ENCODE measurements around the gene ADAMTS10. TPM values are rescaled to one million over a fixed set of nuclear protein-coding genes. Genes with fewer than 3 reads are reported as not detected.

The ADAMTS10 gene
- total and polyA plus RNA-seq, 10 of the 15 experiments (the other 5 are each of a cell fraction or from before 2014, with no cell fraction given), result 0.01 to 2.5 (median 0.42) TPM; not detected in 3

DNA sequence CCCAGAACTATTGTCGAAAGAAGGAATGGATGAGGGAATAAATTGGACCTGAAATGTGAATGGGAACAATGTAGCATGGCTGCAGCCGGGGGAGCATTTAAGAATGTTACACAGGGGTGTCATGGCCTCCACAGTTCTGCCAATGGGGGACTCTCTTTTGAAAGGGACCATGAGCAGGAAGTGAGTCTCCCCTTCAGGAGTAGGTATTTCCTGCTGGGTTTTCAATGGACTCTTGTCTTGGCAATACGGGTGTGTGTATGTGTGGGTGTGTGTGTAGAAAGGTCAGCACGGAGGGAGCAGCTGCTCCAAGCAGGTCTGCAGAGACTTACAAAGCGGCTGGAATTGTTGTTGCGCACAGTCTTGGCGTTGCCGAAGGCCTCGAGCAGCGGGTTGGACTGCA is 57.7 kb downstream of the ADAMTS10 start:
- ChIA-PET RAD21 (ENCODE audit: unreplicated experiment) (no interaction called here), POLR2A (no interaction called here), CTCF (no interaction called here), SMC1A (ENCODE audit: uncharacterized antibody, unreplicated experiment) (no interaction called here)
- no peaks in the 10 kb centered on the region for H3K27me3 ChIP-seq (replicated peaks in 1 of 2; ENCODE audit: control insufficient read depth in 2 of 2, insufficient read depth in 2 of 2, low read length in 1 of 2)
- 79% methylated on average over 10 of the region's 10 CpGs for WGBS (ENCODE audit: insufficient coverage, insufficient replicate concordance, low lambda C conversion rate, missing lambda C conversion rate)
- H2AFZ ChIP-seq (ENCODE audit: control insufficient read depth, low read depth, low read length), result no peak overlapping the region
- no TSS peak for BruUV-seq (replicated peaks)
- H3K4me2 ChIP-seq (ENCODE audit: control insufficient read depth, insufficient read depth), result no peak overlapping the region
- no peaks in the 10 kb centered on the region for H3K9me3 ChIP-seq (replicated peaks; ENCODE audit: control insufficient read depth, insufficient read depth, low read length)
- no peak overlapping the region for H3K9ac ChIP-seq (ENCODE audit: control insufficient read depth, insufficient read depth, low read length)
- in situ Hi-C loops (cut with MboI) (no loop called here), intact Hi-C loops (cut with micrococcal nuclease; ENCODE audit: unreplicated experiment) (no loop called here)
- no peak overlapping the region for H3K4me3 ChIP-seq
- H3K36me3 ChIP-seq (ENCODE audit: control insufficient read depth in 2 of 2, insufficient read depth in 2 of 2, low read length in 1 of 2), result peaks cover 0 to 3% of the 10 kb centered on the region in 2 experiments; a peak in 3 of 4 replicates
- ATAC-seq (no peak), FAIRE-seq (no peak), DNase-seq (ENCODE audit: low read depth, low spot score) (no peak)
- H3K4me1 ChIP-seq (ENCODE audit: control insufficient read depth, insufficient read depth, low read length), result no peaks in the 10 kb centered on the region
- H3K79me2 ChIP-seq (ENCODE audit: control insufficient read depth, insufficient read depth, low read length), result no peaks in the 10 kb centered on the region
- H4K20me1 ChIP-seq (ENCODE audit: control insufficient read depth, insufficient read depth), result no peaks in the 10 kb centered on the region
- H3K27ac ChIP-seq (ENCODE audit: control insufficient read depth, insufficient read depth), result no peak overlapping the region
- TF ChIP-seq, protein P1, sequence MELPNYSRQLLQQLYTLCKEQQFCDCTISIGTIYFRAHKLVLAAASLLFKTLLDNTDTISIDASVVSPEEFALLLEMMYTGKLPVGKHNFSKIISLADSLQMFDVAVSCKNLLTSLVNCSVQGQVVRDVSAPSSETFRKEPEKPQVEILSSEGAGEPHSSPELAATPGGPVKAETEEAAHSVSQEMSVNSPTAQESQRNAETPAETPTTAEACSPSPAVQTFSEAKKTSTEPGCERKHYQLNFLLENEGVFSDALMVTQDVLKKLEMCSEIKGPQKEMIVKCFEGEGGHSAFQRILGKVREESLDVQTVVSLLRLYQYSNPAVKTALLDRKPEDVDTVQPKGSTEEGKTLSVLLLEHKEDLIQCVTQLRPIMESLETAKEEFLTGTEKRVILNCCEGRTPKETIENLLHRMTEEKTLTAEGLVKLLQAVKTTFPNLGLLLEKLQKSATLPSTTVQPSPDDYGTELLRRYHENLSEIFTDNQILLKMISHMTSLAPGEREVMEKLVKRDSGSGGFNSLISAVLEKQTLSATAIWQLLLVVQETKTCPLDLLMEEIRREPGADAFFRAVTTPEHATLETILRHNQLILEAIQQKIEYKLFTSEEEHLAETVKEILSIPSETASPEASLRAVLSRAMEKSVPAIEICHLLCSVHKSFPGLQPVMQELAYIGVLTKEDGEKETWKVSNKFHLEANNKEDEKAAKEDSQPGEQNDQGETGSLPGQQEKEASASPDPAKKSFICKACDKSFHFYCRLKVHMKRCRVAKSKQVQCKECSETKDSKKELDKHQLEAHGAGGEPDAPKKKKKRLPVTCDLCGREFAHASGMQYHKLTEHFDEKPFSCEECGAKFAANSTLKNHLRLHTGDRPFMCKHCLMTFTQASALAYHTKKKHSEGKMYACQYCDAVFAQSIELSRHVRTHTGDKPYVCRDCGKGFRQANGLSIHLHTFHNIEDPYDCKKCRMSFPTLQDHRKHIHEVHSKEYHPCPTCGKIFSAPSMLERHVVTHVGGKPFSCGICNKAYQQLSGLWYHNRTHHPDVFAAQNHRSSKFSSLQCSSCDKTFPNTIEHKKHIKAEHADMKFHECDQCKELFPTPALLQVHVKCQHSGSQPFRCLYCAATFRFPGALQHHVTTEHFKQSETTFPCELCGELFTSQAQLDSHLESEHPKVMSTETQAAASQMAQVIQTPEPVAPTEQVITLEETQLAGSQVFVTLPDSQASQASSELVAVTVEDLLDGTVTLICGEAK (IDR thresholded peaks at IDR 0.05; ENCODE audit: borderline replicate concordance), result 0 out of 2 replicates have a peak, but pooled peaks have one; percentile 22
- TF ChIP-seq GABPA (IDR thresholded peaks at IDR 0.05; ENCODE audit: low read depth) (peak; percentile 91), KAT2A (conservative IDR thresholded peaks at IDR 0.05; ENCODE audit: control insufficient read depth, low read depth, low read length) (no peak), TCF3 (IDR thresholded peaks at IDR 0.05; ENCODE audit: borderline replicate concordance, insufficient read depth, low read depth, low read length) (no peak), SMC3 (IDR thresholded peaks at IDR 0.05; ENCODE audit: borderline replicate concordance, low read length) (no peak), SIX5 (IDR thresholded peaks at IDR 0.05; ENCODE audit: low read depth, low read length, severe bottlenecking) (peak; percentile 63), MXI1 (IDR thresholded peaks at IDR 0.05; ENCODE audit: low read depth, low read length) (no peak), HCFC1 (IDR thresholded peaks at IDR 0.05; ENCODE audit: low read length) (peak; percentile 46), YY1 (IDR thresholded peaks at IDR 0.05; ENCODE audit: low read depth, low read length) (peak; percentile 96), MYC (IDR thresholded peaks at IDR 0.05; ENCODE audit: insufficient read depth, insufficient read length, insufficient replicate concordance, low read length, severe bottlenecking) (no peak), CBX3 (IDR thresholded peaks at IDR 0.05; ENCODE audit: borderline replicate concordance, low read depth) (no peak), RCOR1 (conservative IDR thresholded peaks at IDR 0.05; ENCODE audit: low read depth, low read length) (no peak), STAT3 (IDR thresholded peaks at IDR 0.05; ENCODE audit: low read depth, low read length) (no peak), CBFB (IDR thresholded peaks at IDR 0.05; ENCODE audit: low read depth) (no peak), POLR2A (IDR thresholded peaks at IDR 0.05; ENCODE audit: low read depth, low read length) (no peak)
- TF ChIP-seq, protein P2, sequence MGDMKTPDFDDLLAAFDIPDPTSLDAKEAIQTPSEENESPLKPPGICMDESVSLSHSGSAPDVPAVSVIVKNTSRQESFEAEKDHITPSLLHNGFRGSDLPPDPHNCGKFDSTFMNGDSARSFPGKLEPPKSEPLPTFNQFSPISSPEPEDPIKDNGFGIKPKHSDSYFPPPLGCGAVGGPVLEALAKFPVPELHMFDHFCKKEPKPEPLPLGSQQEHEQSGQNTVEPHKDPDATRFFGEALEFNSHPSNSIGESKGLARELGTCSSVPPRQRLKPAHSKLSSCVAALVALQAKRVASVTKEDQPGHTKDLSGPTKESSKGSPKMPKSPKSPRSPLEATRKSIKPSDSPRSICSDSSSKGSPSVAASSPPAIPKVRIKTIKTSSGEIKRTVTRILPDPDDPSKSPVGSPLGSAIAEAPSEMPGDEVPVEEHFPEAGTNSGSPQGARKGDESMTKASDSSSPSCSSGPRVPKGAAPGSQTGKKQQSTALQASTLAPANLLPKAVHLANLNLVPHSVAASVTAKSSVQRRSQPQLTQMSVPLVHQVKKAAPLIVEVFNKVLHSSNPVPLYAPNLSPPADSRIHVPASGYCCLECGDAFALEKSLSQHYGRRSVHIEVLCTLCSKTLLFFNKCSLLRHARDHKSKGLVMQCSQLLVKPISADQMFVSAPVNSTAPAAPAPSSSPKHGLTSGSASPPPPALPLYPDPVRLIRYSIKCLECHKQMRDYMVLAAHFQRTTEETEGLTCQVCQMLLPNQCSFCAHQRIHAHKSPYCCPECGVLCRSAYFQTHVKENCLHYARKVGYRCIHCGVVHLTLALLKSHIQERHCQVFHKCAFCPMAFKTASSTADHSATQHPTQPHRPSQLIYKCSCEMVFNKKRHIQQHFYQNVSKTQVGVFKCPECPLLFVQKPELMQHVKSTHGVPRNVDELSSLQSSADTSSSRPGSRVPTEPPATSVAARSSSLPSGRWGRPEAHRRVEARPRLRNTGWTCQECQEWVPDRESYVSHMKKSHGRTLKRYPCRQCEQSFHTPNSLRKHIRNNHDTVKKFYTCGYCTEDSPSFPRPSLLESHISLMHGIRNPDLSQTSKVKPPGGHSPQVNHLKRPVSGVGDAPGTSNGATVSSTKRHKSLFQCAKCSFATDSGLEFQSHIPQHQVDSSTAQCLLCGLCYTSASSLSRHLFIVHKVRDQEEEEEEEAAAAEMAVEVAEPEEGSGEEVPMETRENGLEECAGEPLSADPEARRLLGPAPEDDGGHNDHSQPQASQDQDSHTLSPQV (IDR thresholded peaks at IDR 0.05), result no peak
- TF ChIP-seq, protein P3, sequence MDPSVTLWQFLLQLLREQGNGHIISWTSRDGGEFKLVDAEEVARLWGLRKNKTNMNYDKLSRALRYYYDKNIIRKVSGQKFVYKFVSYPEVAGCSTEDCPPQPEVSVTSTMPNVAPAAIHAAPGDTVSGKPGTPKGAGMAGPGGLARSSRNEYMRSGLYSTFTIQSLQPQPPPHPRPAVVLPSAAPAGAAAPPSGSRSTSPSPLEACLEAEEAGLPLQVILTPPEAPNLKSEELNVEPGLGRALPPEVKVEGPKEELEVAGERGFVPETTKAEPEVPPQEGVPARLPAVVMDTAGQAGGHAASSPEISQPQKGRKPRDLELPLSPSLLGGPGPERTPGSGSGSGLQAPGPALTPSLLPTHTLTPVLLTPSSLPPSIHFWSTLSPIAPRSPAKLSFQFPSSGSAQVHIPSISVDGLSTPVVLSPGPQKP (IDR thresholded peaks at IDR 0.05; ENCODE audit: low read depth, low read length), result no peak
